ENCODE measurements around the gene OOSP2. TPM values are rescaled to one million over a fixed set of nuclear protein-coding genes. Genes with fewer than 3 reads are reported as not detected.

OOSP2 gene
- total RNA-seq, 1 experiment from 2014 or later, result not detected

DNA sequence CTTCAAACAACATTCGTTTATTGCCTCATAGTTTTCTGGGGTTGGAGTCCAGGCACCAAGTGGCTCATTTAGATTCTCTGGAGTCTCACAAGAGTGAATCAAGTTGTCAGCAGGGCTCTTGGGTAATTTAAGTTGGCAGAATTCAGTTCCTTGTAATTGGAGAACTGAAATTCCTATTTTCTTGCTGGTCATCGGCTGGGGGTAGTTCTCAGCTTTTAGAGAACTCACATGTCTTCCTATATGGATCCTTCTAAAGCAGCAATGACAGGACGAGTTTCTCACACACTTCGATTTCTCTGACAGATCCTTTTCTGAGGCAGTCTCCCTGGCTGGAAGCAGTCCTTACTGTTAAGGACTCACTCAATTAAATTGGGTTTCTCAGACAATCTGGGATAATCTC, 40.5 kb upstream of the OOSP2 start:
- DNase-seq (ENCODE audit: low read depth, low spot score), result no peak
- Histone ChIP-seq H3K4me1 (ENCODE audit: control insufficient read depth, insufficient read depth, low read length) (no peaks in the 10 kb centered on the region), H3K9me3 (ENCODE audit: control insufficient read depth, insufficient read depth, low read depth, low read length) (no peaks in the 10 kb centered on the region), H3K27ac (ENCODE audit: low read length) (no peak overlapping the region), H3K4me3 (ENCODE audit: low read depth in 2 of 2, low read length in 2 of 2) (no peak overlapping the region), H3K27me3 (ENCODE audit: control insufficient read depth, insufficient read depth, low read length) (no peaks in the 10 kb centered on the region), H3K36me3 (ENCODE audit: control insufficient read depth, insufficient read depth, low read length) (no peaks in the 10 kb centered on the region)
- BruUV-seq (replicated peaks), result no TSS peak
- POLR2A ChIA-PET, result no interaction called here
- no peak for ATAC-seq
- in situ Hi-C loops (cut with HindIII; ENCODE audit: low pct_unique_long_range_greater_than_20kb, low sequenced_read_pairs), result no loop called here
- no peak for TF ChIP-seq REST (IDR thresholded peaks at IDR 0.05; ENCODE audit: insufficient read depth in 1 of 2, low read depth in 2 of 2, low read length in 1 of 2)
- TF ChIP-seq POLR2AphosphoS5 (IDR thresholded peaks at IDR 0.05; ENCODE audit: low read depth, low read length), result no peak
- TF ChIP-seq, protein P1, sequence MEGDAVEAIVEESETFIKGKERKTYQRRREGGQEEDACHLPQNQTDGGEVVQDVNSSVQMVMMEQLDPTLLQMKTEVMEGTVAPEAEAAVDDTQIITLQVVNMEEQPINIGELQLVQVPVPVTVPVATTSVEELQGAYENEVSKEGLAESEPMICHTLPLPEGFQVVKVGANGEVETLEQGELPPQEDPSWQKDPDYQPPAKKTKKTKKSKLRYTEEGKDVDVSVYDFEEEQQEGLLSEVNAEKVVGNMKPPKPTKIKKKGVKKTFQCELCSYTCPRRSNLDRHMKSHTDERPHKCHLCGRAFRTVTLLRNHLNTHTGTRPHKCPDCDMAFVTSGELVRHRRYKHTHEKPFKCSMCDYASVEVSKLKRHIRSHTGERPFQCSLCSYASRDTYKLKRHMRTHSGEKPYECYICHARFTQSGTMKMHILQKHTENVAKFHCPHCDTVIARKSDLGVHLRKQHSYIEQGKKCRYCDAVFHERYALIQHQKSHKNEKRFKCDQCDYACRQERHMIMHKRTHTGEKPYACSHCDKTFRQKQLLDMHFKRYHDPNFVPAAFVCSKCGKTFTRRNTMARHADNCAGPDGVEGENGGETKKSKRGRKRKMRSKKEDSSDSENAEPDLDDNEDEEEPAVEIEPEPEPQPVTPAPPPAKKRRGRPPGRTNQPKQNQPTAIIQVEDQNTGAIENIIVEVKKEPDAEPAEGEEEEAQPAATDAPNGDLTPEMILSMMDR (IDR thresholded peaks at IDR 0.05), result no peak
- no peak for TF ChIP-seq SIN3A (IDR thresholded peaks at IDR 0.05; ENCODE audit: borderline replicate concordance, insufficient read depth, low read depth, low read length)
- TF ChIP-seq TCF7L2 (IDR thresholded peaks at IDR 0.05; ENCODE audit: low read depth, low read length), result no peak
- intact Hi-C loops (cut with micrococcal nuclease; ENCODE audit: unreplicated experiment), result no loop called here
- CTCF ChIA-PET, result interaction anchor here (0.7 kb wide), 1 partner anchor 252 kb away, joined by 3 read pairs; no protein-coding TSS in a partner anchor

- ATAC-seq, result no peak
- H3K9me3 ChIP-seq (ENCODE audit: control insufficient read depth, insufficient read depth, low read depth, low read length), result no peaks in the 10 kb centered on the region
- intact Hi-C loops (cut with micrococcal nuclease; ENCODE audit: unreplicated experiment), result no loop called here
Observed at GRCh38 chr11:60003729-60004128, 36.5 kb upstream of the OOSP2 start.

More at GRCh38 chr11:60003729-60004128, 36.5 kb upstream of the OOSP2 start:
- POLR2A ChIA-PET, result no interaction called here
- no peak for DNase-seq (ENCODE audit: low read depth, low spot score)
- CTCF ChIA-PET, result interaction anchor here (0.6 kb wide), 1 partner anchor 16 kb away, joined by 3 read pairs; no protein-coding TSS in a partner anchor
- BruUV-seq (replicated peaks), result no TSS peak
- Histone ChIP-seq H3K36me3 (ENCODE audit: control insufficient read depth, insufficient read depth, low read length) (no peaks in the 10 kb centered on the region), H3K4me3 (ENCODE audit: low read depth in 2 of 2, low read length in 2 of 2) (no peak overlapping the region), H3K27me3 (ENCODE audit: control insufficient read depth, insufficient read depth, low read length) (no peaks in the 10 kb centered on the region), H3K4me1 (ENCODE audit: control insufficient read depth, insufficient read depth, low read length) (no peaks in the 10 kb centered on the region), H3K27ac (ENCODE audit: low read length) (no peak overlapping the region)
- TF ChIP-seq POLR2AphosphoS5 (IDR thresholded peaks at IDR 0.05; ENCODE audit: low read depth, low read length), result no peak
- no peak for TF ChIP-seq TCF7L2 (IDR thresholded peaks at IDR 0.05; ENCODE audit: low read depth, low read length)
- no peak for TF ChIP-seq REST (IDR thresholded peaks at IDR 0.05; ENCODE audit: insufficient read depth in 1 of 2, low read depth in 2 of 2, low read length in 1 of 2)
- TF ChIP-seq SIN3A (IDR thresholded peaks at IDR 0.05; ENCODE audit: borderline replicate concordance, insufficient read depth, low read depth, low read length), result no peak
- TF ChIP-seq, protein P1 (IDR thresholded peaks at IDR 0.05), result no peak
- in situ Hi-C loops (cut with HindIII; ENCODE audit: low pct_unique_long_range_greater_than_20kb, low sequenced_read_pairs), result no loop called here

Data from Panc1 (cell line).